ENCODE measurements around the gene ADSS1.

DNA sequence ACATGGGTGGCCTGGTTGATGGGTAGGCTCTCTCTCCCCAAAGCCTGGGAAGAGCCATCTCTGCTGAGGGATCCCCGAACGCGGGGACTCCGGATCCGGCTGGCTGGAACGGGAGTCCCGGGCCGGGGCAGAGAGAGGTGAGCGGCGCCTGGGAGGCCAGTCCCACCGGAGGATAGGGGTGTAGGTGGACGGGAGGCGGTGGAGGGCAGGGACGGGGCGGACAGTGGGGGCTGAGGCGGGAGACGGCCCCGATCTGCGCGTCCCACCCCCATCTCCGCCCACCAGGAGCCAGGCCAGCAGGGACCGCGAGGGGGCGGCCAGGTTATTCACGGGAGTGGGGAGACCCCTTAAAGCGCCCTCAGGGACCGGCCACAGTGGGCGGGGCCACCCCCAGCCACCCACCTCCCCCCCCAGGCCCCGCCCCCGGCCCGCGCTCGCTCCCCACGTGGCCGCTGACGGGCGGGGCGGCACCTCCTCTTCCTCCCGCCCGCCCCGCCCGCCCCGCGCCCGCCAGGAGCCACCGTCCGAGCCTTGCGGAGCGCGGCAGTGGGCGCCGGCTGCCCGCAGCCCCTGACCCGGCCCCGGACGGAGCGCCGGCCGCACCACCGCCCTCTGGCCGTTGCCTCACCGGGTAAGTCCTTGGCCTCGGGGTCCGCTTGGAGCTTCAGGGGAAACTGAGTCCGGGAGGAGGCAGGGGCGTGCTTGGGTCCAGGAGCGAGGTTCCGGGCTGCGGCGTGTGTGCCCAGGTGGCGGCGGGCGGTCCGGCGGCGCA, 34.7 kb upstream of the ADSS1 start, which contains the start of gene INF2:
- no peak for TF ChIP-seq EZH2 (IDR thresholded peaks at IDR 0.05; ENCODE audit: low read length)
- TF ChIP-seq, protein P1, sequence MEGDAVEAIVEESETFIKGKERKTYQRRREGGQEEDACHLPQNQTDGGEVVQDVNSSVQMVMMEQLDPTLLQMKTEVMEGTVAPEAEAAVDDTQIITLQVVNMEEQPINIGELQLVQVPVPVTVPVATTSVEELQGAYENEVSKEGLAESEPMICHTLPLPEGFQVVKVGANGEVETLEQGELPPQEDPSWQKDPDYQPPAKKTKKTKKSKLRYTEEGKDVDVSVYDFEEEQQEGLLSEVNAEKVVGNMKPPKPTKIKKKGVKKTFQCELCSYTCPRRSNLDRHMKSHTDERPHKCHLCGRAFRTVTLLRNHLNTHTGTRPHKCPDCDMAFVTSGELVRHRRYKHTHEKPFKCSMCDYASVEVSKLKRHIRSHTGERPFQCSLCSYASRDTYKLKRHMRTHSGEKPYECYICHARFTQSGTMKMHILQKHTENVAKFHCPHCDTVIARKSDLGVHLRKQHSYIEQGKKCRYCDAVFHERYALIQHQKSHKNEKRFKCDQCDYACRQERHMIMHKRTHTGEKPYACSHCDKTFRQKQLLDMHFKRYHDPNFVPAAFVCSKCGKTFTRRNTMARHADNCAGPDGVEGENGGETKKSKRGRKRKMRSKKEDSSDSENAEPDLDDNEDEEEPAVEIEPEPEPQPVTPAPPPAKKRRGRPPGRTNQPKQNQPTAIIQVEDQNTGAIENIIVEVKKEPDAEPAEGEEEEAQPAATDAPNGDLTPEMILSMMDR (optimal IDR thresholded peaks at IDR 0.05 in 1 of 3, IDR thresholded peaks at IDR 0.05 in 1 of 3, conservative IDR thresholded peaks at IDR 0.05 in 1 of 3; ENCODE audit: extremely low read depth in 1 of 3, insufficient read depth in 2 of 3, low read length in 3 of 3): no peak

Data from keratinocyte (primary cell).